Small intestine (tissue), 7 donors: ENCODE measurements around the gene CCDC57. TPM values are rescaled to one million over a fixed set of nuclear protein-coding genes. Genes with fewer than 3 reads are reported as not detected.

Experiments
- DNase-seq, 2 donors: peaks; one replicate each; pipeline versions ENCODE4 v3.0.0 to v3.0.0-alpha.2; 2013
- FAIRE-seq: peaks from 2 replicates; lab custom pipeline; 2012; peaks lifted over from hg19 to GRCh38; lab: Jason Lieb, UNC
- H3K27ac ChIP-seq, 3 donors: one replicate each; pipeline ENCODE4 v1.5.1; 2013; ENCODE audit warnings: low read length in 2 of 3, mild to moderate bottlenecking in 2 of 3, control low read depth in 1 of 3, inconsistent platforms in 1 of 3, low read depth in 1 of 3, moderate library complexity in 1 of 3
- H3K27me3 ChIP-seq, 3 donors: one replicate each; pipeline ENCODE4 v1.6.1; 2013; ENCODE audit warnings: low read length in 3 of 3, inconsistent platforms in 1 of 3; ENCODE audit not compliant: control insufficient read depth in 3 of 3, insufficient read depth in 3 of 3
- H3K36me3 ChIP-seq, 3 donors: one replicate each; pipeline ENCODE4 v1.6.1; 2013; ENCODE audit warnings: low read length in 3 of 3, inconsistent platforms in 1 of 3, low read depth in 1 of 3, mild to moderate bottlenecking in 1 of 3, moderate library complexity in 1 of 3; ENCODE audit not compliant: control insufficient read depth in 3 of 3, insufficient read depth in 2 of 3
- H3K4me1 ChIP-seq, 3 donors: one replicate each; pipeline ENCODE4 v1.6.1; 2013; ENCODE audit warnings: low read length in 2 of 3, inconsistent platforms in 1 of 3, low read depth in 1 of 3, mild to moderate bottlenecking in 1 of 3, moderate library complexity in 1 of 3; ENCODE audit not compliant: control insufficient read depth in 3 of 3, insufficient read depth in 2 of 3
- H3K4me3 ChIP-seq, 3 donors: one replicate each; pipeline ENCODE4 v1.5.1; 2013; ENCODE audit warnings: low read length in 3 of 3, control low read depth in 1 of 3, inconsistent platforms in 1 of 3, low read depth in 1 of 3, mild to moderate bottlenecking in 1 of 3, moderate library complexity in 1 of 3
- H3K9me3 ChIP-seq, 2 donors: one replicate each; pipeline ENCODE4 v1.6.1; 2013; ENCODE audit warnings: low read depth in 1 of 2, low read length in 1 of 2; ENCODE audit not compliant: control insufficient read depth in 2 of 2, insufficient read depth in 1 of 2
- WGBS, 3 donors: extraction: QIAGEN DNeasy Blood & Tissue Kit; methylation state at CpG; one replicate each; pipeline ENCODE4 v1.1.7; 2013; 5-methylcytosine and 5-hydroxymethylcytosine counted together
- polyA plus RNA-seq, 4 donors: library from polyadenylated mRNA; stranded (reverse) in 3 of 4; unstranded in 1 of 4; fragments of 200-250 nt in 3 of 4; fragments of 120-200 nt in 1 of 4; gene quantifications; one replicate each; pipeline versions ENCODE4 v1.2.1 to v1.2.3, GENCODE V29; 2013
- donor health status: healthy with polysubstance abuse.
- donor health status: control.
- donor health status: control.
- donor health status: Bipolar disorder and iron deficiency.
- donor health status: healthy.

Gene CCDC57
- polyA plus RNA-seq, 4 donors, result 36.7 to 97.3 (median 44.6) TPM

DNA sequence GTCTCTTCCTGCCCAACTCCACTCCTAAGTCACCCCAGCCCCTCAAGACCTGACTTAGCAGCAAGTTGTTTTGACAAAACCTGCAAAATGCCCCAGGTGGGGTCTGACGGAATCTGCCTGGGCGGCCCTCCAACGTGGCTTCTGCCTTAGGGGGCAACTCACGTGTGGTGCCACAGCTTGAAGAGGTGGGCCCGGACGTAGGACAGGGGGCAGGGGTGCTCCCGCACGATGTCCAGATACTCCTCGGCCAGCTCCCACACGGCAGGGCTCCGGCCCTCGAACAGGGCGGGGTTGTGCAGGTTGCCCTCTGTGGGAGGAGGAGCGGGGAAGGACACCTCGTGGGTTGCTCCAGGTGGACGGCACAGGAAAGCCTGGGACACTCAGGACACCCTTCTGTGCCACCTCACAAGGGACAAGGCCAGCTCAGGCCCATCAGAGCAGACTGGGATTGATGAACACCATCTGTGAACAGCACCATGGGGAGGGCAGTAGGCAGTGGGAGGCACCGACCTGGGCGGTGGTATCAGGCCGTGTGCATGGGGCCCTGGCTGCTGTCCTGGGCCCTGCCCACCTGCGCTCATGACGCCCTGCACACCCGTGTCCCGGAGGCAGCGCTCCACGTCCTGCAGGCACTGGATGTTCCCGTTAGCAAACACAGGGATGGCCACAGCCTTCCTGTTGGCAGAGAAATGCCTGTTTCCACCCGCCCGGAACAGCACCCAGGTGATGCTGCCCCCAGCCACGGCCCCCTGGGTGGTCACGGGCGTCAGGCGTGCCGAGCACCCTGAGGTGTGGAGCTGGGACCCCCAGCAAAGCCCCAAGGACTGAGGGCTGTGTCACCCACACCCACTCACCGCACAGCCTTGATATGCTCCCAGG lies 151.4 kb downstream of the CCDC57 start:
- peaks cover 3 to 9% (median 5%) of the 10 kb centered on the region in 3 donors for H3K4me1 ChIP-seq
- H3K27me3 ChIP-seq, result no peaks in the 10 kb centered on the region
- no peak overlapping the region for H3K27ac ChIP-seq
- H3K9me3 ChIP-seq, result no peaks in the 10 kb centered on the region
- H3K36me3 ChIP-seq, result peaks cover 12 to 80% (median 13%) of the 10 kb centered on the region in 3 donors
- FAIRE-seq, result no peak
- 89 to 92% (median 90%) methylated on average over 33 to 34 of the region's 34 CpGs for WGBS, 3 donors
- H3K4me3 ChIP-seq, result no peak overlapping the region
- DNase-seq, result no peak

DNA sequence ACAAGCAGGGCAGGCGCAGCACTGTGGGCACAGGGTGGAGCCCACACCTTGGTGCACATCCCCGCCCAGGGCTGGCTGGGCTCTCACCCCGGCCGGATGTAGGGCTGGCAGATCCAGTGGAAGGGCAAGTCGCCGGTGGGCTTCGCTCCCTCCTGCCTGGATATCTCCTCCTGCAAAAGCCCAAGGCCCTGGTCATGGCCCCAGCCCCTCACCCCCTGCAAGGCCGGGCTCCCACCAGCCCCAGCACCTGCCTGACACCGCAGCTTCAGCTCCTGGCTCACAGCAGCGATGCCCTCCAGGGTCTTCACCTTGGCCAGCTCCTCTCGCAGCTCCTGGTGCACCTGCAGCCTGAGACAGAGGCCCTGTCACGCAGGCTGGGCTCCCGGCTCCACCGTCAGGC lies 152.0 kb downstream of the CCDC57 start:
- DNase-seq (no peak), FAIRE-seq (no peak)
- peaks cover 12 to 87% (median 13%) of the 10 kb centered on the region in 3 donors for H3K36me3 ChIP-seq
- no peak overlapping the region for H3K27ac ChIP-seq
- H3K9me3 ChIP-seq, result no peaks in the 10 kb centered on the region
- H3K4me1 ChIP-seq, result peaks cover 0 to 6% (median 4%) of the 10 kb centered on the region in 3 donors
- 87 to 91% (median 87%) methylated on average over 14 of the region's 14 CpGs for WGBS, 3 donors
- no peak overlapping the region for H3K4me3 ChIP-seq
- no peaks in the 10 kb centered on the region for H3K27me3 ChIP-seq

DNA sequence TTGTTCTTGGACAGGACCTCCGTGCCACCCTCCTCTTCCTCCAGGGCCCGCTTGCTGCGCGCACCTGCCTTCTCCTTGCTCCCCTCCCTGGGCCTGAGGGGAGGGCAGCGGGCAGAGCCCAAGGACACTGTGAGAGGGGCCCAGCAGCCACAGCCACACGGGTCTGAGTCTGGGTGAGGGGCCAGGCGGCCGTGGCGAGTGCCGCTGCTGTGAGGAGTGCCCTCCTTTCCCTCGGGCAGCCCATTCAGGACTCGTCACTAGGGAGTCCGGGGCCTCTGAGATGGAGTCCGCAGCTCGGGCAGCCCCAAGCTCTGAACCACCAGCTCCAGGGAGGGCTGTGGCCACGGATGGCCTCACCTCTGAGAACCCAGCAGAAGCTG lies 152.7 kb downstream of the CCDC57 start:
- WGBS, 3 donors, result 81 to 85% (median 84%) methylated on average over 13 to 16 of the region's 16 CpGs

DNA sequence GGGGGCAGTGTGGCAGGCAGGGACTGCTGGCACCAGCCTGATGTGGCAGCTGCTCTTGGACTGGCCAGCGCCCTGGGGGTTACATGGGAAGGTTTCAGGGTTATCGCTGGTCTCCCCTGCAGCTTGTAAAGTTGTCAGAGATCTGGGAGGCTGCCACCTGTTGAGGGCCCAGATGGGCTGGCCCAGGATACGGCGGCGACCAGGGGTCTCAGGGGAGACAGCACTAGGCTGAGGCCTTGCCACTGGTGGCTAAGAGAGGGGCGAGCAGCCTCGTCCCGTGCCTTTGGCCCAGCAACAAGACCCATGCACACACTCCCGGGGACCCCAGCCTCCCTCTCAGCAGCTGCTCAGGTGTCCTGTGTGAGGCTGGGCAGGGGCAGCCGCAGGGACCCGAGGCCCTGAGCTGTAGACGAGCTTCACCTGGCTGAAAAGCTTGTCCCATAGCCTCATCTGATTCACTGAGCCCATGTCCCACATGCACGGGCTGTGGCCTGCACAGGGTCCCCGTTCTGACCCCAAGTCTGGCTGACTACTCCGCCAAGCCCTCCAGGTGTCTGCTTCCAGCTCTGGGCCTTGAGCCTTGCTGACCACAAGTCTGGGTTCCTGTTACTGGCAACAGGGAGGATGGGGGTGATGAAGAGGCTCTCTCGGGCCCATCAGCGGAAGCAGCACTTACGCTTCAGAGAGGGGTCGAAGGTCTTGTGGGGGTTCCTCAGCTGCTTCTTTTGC lies 153.2 kb downstream of the CCDC57 start:
- Histone ChIP-seq H3K27ac (no peak overlapping the region), H3K27me3 (no peaks in the 10 kb centered on the region), H3K4me3 (no peak overlapping the region), H3K4me1 (peaks cover 0 to 4% (median 1%) of the 10 kb centered on the region in 3 donors), H3K36me3 (peaks cover 12 to 98% (median 17%) of the 10 kb centered on the region in 3 donors), H3K9me3 (no peaks in the 10 kb centered on the region)
- WGBS, 3 donors, result 79 to 86% (median 84%) methylated on average over 19 of the region's 19 CpGs
- DNase-seq, result no peak
- no peak for FAIRE-seq

More for the DNA sequence above, 152.7 kb downstream of the CCDC57 start:
- DNase-seq (no peak), FAIRE-seq (no peak)
- H3K27ac ChIP-seq, result no peak overlapping the region
- H3K4me1 ChIP-seq, result peaks cover 0 to 6% (median 4%) of the 10 kb centered on the region in 3 donors
- no peaks in the 10 kb centered on the region for H3K9me3 ChIP-seq
- H3K4me3 ChIP-seq, result no peak overlapping the region
- peaks cover 12 to 92% (median 13%) of the 10 kb centered on the region in 3 donors for H3K36me3 ChIP-seq
- no peaks in the 10 kb centered on the region for H3K27me3 ChIP-seq

DNA sequence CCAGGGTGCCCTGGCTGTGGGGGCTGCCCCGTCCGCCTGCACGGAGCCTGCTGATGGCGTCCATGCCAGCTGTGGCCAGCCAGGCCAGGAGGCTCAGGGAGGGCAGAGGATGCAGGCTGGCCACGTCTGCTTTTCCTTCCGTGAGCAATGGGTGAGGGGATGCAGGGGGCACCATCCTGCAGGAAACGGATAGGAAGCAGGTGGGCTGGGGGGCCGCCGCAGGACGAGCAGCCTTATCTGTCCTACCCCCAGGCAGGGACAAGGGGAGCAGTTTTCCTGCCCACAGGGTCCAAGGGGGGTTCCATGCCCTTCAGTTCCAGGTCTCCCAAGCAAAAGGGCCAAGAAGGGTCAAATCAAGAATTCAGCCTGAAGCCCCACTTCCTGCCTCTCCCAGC lies 153.8 kb downstream of the CCDC57 start:
- WGBS, 3 donors, result 87% methylated on average over 10 of the region's 10 CpGs
- no peak overlapping the region for H3K27ac ChIP-seq
- no peak for FAIRE-seq
- peaks cover 0 to under 1% (median 0%) of the 10 kb centered on the region in 3 donors for H3K4me1 ChIP-seq
- no peaks in the 10 kb centered on the region for H3K9me3 ChIP-seq
- H3K36me3 ChIP-seq, result peaks cover 12 to 98% (median 18%) of the 10 kb centered on the region in 3 donors
- no peak overlapping the region for H3K4me3 ChIP-seq
- no peaks in the 10 kb centered on the region for H3K27me3 ChIP-seq
- DNase-seq, result no peak

DNA sequence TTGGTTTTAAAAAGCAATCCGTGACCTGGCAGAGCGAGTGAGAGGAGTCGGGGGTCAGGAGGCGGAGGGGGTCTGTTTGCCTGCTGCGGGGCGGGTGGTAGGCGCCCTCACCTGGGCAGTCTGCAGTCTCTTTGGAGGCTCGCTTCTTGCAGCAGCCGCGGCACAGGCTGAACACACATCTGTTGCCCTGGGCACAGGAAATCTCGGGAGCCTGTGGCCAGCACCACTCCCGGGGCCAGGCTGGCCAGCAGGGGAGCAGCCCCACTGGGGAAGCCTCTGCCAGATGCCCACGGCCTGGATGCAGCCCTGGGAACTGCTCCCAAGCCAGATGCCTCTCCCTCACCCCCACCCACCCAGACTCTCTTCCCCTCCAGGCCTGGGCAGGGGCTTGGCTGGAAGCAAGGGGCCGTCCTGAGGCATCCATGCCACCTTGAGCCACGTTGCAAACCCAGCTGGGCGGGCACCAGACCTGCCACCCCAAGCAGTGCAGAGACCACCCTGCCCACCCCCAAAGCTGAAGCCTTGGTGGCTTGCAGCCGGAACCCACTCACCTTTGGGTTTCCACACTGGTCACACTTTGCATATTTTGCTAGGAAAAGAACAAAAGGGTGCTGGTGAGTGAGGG lies 154.3 kb downstream of the CCDC57 start:
- WGBS, 3 donors, result 80 to 83% (median 82%) methylated on average over 15 to 17 of the region's 17 CpGs
- Histone ChIP-seq H3K9me3 (no peaks in the 10 kb centered on the region), H3K27ac (no peak overlapping the region), H3K4me3 (no peak overlapping the region), H3K36me3 (peaks cover 12 to 98% (median 18%) of the 10 kb centered on the region in 3 donors), H3K27me3 (no peaks in the 10 kb centered on the region), H3K4me1 (peaks cover 0 to 1% (median 0%) of the 10 kb centered on the region in 3 donors)
- DNase-seq, result no peak
- no peak for FAIRE-seq

DNA sequence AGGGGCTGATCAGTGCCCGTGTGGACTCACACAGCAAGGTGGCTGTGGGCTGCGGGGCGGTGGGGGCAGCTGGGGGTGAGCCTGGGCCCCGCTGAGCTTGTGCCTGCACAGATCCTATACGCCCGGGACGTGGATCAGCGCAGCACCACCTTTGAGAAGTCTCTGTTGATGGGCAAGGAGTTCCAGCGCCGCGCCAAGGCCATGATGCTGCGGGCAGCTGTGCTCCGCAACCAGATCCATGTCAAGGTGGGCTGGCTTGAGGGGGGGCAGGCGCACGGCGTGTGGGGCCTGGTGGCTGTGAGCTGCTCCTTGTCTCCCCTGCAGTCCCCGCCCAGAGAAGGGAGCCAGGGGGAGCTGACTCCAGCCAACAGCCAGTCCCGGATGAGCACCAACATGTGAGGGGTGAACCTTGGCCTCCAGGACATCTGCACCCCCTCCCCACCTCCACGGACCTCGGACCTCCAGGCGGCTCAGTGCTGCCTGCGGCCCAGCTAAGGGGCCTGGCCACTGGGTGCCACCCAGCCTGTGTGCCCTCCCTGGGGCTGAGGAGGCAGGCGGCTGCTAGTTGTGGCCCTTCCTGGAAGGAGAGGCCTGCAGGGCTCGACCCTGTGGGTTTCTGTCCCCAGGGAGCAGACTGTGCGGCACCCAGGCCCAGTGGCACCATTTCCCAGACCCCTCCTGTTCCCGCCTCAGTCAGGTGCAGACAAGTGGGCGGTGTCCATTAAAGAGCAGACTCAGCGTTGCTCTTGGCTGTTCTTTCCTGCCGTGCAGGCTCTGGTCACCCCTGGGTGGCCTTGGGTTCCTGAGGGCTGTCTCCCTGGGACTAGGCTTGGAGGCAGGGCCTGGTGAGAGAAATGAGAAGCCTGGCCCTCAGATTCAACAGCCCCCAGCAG lies 155.7 kb downstream of the CCDC57 start:
- no peak for FAIRE-seq
- Histone ChIP-seq H3K4me3 (no peak overlapping the region), H3K27me3 (no peaks in the 10 kb centered on the region), H3K36me3 (peaks cover 11 to 90% (median 18%) of the 10 kb centered on the region in 3 donors), H3K4me1 (peaks cover 2 to 9% (median 3%) of the 10 kb centered on the region in 3 donors), H3K9me3 (no peaks in the 10 kb centered on the region), H3K27ac (no peak overlapping the region)
- 77 to 79% (median 77%) methylated on average over 29 of the region's 29 CpGs for WGBS, 3 donors
- DNase-seq, result no peak
